NCI-H146 (cell line): Measurements from ENCODE around the gene ZMIZ1.
"Not testable (repeated sequence)": the region's sequence is repeated elsewhere in the genome, so short reads cannot be mapped to it uniquely, and the experiment has no call there.

Experiments
- DNase-seq: peaks from one replicate; lab custom pipeline; 2025; lab: John Stamatoyannopoulos, UW

Gene ZMIZ1

DNA sequence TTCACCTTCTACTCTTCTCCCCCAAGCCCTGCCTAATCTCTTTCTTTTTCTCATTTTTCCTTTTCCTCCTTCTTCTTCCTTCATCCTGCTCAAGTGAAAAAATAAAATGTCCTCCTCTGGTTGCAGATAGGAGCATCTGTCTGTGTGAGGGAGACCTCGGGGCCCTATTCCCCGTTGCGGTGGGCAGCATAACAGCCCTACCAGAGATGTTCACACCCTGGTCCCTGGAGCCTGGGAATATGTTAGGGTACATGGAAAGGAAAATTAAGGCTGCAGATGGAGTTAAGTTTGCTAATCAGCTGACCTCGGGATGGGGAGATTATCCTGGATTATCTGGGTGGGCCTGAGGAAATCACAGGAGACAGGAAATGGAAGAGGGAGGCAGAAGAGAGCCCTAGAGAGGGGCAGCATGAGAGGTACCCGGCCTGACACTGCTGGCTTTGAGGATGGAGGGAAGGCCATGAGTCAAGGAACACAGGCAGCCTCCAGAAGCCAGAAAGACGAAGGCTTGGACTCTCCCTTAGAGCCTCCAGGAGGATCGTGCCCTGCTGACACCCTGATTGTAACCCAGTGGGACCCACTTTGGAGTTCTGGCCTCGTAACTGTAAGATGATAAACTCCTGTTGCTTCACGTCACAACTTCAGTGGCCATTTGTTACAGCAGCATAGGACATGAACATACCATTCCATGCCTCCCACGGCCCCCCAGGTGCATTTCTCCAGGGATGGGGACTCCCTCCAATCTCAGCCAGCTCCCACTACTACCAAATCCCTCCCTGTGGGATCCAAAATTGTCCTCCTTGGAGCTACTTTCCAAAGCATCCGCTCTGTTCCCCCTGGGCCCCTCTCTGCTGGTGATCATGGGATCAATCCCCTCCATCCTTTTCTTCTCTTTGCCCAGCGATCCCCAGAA lies 39.0 kb upstream of the ZMIZ1 start:
- no peak for DNase-seq

DNA sequence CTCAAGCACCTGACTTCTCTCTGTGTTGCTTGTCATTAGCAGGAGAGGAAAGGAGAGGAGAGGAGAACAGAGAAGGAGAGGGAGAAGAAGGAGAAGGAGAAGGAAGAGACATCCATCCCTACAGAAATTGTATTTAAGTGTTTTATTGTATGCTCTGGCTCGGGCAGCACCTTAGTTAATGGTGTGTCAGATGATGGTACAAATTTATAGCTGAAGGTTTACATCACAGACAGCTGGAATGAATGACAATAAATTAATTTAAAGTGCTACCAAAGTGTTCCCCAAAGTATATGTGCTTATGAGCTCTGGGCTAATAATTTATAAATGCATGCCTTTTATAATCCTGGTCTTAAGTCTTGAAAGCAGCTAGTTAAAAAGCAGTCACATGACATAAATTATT lies 38.1 kb upstream of the ZMIZ1 start:
- DNase-seq = no peak

DNA sequence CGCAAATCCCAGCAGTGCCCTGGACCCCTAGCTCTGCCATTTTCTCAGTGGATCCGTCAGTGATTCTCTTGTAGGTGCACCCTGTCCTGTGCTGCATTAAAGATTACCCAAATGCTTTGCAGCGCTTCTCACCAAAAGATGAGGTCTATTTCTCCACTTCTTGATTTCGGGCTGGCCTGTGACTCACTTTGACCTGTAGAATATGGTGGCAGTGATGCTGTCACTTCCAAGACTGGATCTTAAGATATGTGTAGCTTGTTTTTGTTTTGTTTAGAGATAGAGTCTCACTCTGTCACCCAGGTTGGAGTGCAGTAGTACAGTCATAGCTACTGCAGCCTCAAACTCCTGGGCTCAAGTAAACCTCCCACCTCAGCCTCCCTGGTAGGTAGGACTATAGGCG lies 37.0 kb upstream of the ZMIZ1 start:
- DNase-seq = no peak

DNA sequence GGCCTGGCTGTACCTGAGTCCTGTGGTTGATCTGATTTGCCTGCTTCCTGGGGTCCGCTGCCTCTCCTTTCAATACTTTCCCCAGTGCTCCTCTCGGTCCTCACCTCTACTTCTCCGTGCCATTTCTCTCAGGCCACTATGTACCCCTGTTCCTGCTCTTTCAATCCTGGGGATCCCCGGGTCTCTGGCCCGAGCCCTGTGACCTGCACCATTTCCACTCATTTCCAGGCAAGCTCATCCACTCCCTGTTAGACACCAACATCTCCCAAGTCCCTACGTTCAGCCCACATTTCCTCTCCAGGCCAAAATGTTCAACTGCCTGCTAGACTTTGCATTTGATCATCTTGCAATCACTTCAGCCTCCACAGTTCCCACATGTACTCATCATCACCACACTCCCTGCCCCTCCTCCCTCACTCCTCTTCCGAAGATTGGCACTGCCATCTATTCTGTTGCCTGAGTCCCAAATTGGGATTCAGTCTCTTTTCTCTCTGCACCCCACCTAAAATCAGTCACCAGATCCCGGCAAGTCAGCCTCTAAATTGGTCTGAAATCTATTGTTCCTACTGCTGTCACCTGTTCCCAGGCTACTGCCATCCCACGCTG lies 34.4 kb upstream of the ZMIZ1 start:
- no peak for DNase-seq

DNA sequence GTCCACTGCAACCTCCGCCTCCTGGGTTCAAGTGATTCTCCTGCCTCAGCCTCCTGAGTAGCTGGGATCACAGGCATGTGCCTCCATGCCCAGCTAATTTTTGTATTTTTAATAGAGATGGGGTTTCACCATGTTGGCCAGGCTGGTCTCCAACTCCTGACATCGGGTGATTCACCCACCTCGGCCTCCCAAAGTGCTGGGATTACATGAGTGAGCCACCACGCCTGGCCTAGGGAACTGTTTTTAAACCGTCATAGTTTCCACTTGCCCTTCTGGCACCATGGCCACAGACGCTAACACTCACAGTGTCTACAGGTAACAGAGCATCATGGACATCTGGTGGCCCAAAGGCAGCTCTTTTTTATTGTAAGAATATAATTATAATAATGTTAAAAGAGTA lies 32.4 kb upstream of the ZMIZ1 start:
- DNase-seq = not testable (repeated sequence)

DNA sequence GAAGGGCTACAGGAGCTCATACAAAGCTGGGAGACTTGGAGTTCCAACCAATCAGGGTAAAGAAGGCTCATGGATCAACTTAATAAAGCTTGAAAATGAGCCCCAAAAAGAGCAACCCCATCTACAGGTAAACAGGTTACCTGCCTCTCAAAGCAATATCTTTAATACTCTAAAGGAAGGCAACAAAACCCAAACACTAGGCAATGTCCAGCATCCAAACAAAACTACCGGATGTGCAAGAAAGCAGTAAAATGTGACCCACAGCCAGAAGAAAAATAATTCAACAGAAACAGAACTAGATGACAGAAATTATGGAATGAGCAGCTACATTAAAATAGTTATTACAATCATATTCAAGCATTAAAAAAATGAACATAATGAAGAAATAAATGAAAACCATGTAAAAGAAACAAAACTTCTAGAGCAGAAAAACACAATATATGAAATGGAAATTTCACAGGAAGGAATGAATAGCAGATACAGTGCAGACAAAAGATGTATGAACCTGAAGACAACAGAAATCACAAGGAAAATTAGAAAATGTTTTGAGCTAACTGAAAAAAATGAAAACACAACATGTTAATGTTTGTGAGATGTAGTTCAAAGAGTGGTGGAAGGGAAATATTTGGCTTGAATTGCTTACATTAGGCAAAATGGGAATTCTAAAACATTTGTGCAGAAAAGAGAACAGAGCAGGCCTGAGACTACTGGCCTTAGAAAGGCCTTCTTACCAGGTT lies 30.5 kb upstream of the ZMIZ1 start:
- no peak for DNase-seq

DNA sequence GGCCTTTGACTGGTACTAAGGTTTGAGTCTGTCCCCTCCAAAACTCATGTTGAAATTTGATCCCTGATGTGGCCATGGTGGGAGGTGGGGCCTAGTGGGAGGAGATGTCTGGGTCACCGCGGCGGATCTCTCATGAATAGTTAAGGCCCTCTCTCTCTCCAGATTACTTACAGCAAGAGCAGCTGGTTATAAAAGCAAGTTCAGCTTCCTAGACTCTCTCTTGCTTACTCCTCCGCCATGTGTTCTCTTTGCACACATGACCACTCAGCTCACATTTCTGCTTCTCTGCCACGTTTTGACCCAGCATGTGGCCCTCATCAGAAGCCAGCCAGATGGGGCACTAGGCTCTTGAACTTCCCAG lies 29.9 kb upstream of the ZMIZ1 start:
- DNase-seq = no peak

DNA sequence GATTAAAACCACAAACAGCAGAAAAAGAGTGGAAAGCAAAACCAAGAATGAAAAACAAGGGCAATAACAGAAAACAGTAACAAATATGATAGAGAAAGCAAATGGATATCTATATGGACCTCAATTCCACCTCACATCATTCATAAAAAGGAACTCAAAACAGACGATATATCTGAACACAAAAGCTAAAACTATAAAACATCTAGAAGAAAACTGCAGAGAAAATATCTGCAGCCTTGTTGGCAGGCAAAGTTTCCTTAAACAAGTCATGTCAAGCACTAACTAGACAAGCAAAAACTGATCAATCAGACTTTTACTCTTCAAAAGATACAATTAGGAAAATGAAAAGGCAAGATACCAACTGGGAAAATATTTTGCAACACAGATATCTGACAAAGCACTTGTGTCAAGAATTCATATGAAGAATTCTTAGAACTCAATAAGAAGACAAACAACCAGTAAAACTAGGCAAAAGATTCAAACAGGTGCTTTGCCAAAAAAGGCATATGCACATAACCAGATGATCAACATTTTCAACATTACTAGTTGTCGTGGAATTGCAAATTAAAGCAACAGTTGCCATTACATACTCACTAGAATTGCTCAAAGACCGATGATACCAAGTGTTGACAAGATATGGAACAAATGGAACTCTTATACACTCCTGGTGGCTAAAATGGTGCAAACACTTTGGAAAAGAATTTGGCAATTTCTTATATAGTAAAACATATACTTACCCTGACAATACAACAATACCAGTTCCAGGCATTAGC lies 25.9 kb upstream of the ZMIZ1 start:
- DNase-seq = no peak

DNA sequence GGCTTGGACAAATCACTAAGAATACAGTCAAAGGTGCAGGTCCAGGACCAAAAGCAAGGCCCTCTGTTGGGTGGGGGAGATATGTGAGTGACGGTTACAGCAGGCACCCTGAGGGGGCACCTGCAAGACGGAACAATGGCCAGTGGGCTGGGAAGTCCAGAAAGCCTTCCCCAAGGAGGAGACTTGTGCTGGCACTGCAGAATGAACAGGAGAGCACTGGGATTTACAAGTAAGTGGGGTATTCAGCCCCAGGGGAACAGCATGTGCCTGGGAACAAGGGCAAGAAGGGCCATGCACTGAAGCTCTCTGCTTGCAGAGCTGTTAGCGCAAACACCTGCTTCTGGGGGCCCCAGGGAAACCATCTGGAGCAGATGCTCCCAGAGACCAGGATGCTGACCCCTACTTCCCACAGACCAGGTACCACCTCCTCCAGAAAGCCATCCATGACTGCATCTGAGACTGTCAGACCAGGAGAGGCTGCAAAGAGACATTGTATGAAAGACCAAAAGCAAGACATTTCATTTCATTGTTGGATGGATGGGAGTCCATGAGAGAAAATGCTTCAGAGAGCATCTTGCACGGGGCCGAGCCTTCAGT lies 24.6 kb upstream of the ZMIZ1 start:
- DNase-seq = no peak

DNA sequence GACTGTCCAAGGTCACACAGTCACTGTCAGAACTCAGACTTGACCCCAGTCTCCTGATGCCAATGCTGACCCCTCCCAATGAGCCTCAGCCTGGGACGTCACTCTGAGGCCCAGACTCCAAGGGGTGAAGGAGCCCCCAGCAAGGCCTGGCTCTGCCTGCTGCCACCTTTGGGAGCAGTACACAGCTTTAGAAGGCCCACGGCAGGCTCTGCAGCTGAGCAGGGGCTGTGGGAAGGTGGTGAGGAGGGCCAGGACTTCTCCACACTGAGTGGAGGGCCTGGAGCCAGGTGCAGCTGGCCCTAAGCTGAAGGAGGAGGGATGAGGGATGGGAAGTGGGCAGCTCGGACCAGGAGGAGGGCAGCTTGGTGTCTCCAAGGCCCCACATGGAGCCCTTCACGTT lies 23.9 kb upstream of the ZMIZ1 start:
- DNase-seq = no peak

DNA sequence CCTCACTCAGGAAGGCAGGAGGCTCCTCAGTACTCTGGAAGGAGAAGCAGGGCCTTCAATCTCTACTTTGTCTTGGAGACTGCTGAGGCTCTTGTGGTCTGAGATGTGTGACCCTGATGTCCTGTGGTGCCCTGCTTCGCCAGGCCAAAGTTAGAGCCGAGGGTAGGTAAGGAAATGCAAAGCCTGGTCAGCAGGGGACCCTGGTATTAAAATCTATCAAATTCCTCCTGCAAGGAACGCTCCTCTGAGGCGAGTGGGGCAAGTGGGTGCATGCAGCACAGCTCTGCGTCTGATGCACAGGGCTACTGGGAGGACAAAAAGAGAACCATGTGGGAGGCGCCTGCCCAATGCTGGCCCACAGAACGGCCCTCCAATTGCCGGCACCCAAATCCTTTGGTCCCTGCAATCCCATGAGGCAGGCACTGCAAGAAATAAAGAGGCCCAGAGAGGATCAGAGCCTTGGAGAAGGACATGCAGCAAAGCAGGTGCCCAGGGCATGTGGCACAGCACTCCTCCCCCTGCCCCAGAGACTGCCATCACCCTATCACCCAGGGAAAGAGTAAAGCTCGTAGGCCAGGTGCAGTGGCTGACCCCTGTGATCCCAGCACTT lies 23.1 kb upstream of the ZMIZ1 start:
- no peak for DNase-seq

DNA sequence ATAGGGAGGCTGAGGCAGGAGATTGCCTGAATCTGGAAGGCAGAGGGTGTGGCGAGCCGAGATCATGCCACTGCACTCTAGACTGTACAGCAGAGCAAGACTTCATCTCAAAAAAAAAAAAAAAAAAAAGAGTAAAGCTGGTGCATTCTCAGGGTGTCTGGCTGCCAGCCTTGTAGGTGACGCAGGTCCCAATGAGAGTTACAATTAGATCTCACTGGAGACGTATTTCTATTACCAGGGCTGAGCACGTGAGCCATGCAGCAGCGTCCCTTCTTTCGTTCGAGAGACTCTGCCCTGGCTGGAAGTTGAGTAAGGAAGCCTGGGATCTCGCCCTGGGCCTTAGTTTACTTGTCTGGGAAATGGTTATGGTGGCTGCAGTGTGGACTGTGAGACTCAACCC lies 22.4 kb upstream of the ZMIZ1 start:
- DNase-seq = no peak

DNA sequence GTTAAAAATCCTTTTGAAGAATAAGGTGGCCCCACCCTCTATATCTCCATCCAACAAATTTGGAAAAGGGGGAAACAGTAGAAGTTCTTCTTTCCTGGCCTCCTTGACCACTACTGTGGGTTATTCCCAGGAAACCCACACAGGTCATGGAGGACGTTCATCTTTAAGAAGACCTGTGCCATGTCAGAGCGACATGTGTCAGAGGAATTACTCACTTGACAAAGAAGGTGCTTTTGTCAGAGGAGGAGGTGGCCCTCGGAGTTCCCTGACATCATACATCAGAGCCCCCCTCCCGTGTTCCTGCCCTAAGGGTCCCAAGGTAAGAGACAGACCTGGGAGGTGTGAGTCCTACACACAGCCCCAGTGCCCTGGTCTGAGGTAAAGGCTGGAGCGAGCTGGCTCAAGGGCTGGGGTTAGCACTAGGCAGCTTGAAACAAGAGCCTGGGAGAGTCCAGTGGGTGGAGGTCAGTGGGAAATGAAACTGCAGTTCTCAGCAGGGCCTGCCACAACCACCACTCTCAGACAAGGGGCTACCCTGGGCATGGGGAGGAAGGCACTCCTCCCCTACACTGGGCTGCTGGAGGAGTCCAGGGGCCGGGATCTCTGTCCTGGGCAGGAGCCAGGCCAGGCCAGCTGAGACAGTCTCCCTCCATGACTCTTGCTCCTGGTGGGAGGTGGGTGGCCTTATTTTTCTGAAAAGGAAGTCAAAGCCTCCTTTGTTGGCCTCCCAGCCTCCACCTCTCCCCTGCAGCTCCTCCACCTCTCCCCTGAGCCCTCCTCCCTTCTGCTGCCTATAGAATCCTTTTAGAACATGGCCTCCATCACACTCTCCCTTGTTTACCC lies 21.8 kb upstream of the ZMIZ1 start:
- DNase-seq = no peak

DNA sequence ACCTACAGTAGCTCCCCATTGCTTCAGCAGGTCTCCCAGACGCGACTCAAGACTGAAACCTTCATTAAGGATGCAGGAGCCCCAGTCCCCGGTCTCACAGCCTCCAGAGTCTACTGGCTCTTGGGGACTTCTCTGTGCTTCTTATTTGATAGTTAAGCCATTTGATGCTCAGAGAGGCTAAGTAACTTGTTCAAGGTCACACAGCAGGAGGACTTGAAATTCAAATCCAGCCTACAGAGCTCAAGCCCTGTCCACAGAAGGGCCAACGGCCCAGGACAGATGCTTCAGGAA lies 21.2 kb upstream of the ZMIZ1 start:
- no peak for DNase-seq

DNA sequence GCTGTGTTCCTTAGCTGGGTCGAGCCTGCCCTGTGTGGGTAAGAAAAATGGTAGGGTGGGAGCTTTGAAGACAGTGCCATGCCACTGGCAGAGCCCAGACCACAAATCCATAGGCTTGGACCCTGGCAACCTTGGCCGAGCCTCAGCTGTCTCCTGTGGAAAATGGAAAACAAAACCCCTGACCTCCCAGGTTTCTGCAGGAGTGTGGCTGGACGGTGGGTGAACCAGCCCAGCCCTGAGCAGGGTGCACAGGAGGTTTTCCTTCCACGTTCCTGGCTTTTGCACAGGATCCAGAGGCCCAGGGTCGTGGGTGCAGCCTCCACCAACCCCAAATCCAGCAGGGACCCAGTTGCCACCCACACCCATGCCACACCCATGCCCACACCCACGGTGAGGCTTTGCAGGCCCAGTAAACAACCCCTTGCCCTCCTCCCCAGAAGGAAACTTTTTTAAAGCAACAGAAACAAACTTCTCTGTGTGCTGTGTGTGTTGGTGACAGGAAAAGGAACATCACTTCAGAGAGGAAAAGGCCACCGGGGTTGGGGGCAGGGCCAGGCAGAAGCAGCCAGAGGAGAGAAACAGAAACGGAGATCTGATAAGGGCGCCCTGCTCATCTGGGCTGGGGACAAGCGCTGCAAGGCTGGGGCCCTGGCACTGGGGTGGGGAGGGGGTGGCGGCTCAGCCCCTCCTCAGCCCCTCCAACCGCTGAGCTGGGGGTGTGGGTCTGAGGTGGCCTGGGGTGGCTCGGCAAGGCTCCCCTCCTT lies 20.7 kb upstream of the ZMIZ1 start:
- no peak for DNase-seq

DNA sequence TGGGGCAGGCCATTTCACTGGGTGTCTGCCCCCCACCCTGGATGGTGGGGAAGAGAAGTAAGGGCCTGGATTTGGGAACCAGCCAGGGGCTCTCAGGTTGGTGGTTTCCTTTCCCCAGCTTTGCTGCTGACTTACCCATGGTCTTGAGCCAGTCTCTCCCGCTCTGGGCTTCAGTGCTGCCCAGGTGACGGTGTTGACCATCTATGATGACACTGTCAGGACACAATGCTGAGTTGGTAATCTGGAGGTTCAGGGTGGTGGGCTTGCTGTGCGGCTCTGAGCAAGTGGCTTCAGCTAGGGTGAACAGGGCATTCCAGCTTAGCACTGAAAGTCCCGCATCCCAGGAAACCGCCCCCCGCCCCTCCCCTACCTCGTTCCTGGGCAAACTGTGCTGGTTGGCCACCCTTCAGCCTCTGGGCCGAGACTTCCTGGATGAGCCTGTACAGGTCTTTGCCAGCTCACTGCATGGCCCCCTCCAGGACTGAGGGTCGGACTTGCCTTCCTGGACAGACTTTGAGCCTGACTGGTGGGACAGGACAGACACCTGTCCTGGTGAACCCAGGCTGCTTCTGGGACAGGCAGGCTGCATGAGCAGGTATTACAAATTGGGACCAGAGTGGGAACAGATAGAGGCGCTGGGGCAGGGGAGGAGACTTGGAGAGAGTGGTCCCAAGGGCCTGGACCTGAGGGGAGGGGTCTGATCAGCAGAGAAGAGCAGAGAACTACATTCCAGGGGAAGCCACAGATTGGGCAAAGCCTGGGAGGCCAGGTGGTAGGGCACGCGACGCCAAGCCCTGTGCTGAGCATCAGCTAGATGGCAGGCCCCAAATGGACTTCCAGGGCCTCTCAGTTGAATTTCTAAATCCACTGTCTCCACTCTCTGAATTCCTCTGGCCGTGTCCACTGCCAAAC lies 19.9 kb upstream of the ZMIZ1 start:
- no peak for DNase-seq

DNA sequence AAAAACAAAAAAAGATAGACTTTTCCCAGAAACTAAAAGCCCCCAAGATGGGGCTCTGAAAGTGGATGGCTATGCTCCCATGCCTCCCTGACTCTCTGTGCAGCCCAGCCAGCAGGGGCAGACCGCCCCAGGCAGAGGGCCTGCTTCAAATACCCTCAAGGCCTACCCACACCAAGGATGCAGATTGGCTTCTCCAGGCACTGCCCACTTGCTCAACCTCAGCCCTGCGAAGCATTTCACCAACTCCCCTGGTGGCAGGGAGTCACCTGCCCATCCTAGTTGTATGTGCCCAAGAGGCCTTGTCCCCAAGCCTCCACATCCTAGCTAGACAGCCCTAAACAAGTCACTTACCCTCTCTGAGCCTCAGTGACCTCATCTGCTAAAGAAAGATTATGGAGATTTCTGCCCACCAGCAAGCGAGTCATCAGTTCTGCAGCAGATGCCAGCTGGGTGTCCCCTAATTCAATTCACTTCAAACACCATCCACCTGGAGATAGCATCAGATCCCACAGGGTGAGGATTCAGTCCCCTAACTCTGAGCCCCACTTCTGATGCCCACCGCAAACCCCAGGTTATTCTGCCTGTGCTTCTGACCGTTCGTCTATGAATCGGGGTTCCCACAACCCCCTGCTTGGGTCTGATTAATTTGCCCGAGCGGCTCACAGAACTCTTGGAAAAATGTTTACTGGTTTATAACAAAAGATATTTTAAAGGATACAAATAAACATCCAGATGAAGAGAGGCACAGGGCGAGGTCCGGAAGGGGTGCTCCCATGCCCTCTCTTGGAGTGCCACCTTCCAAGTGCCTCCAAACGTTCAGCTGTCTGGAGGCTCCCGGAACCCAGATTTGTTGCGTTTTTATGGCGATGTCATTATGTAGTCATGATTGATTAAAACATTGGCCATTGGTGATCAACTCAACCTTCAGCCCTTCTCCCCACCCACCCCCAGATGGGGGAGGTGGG lies 18.6 kb upstream of the ZMIZ1 start:
- no peak for DNase-seq
